Limb (tissue), 2 donors: ENCODE data around the gene SF3A2.
"Not testable (repeated sequence)": the region's sequence is repeated elsewhere in the genome, so short reads cannot be mapped to it uniquely, and the experiment has no call there.

Experiments
- DNase-seq, 2 donors: peaks; one replicate each; pipeline ENCODE4 v3.0.0-alpha.2; 2016; ENCODE audit errors: extremely low spot score in 2 of 2

The SF3A2 gene

GRCh38 chr19:2274931-2275535 is 38.4 kb downstream of the SF3A2 start:
- DNase-seq, result peak in 1 of 2 donors; percentile 69

- no peak for DNase-seq
These were observed 39.2 kb downstream of the SF3A2 start for GRCh38 chr19:2275588-2276428.

GRCh38 chr19:2276429-2276986 is 39.9 kb downstream of the SF3A2 start:
- no peak for DNase-seq

- no peak for DNase-seq
These were observed 40.5 kb downstream of the SF3A2 start for GRCh38 chr19:2277138-2277537.

- no peak for DNase-seq
These were observed 42.0 kb downstream of the SF3A2 start for GRCh38 chr19:2278459-2279158.

- DNase-seq, result no peak
These were observed 44.1 kb downstream of the SF3A2 start for GRCh38 chr19:2280633-2281264.

GRCh38 chr19:2281265-2282061 is 44.8 kb downstream of the SF3A2 start:
- DNase-seq, result not testable (repeated sequence)

- peak; percentile 40 to 70 for DNase-seq
These were observed 45.6 kb downstream of the SF3A2 start, which contains the start of gene PEAK3 for GRCh38 chr19:2282062-2282861. TSS of gene PEAK3 (minus strand) at chr19:2282175. CDS start at chr19:2280931, 1,244 bp downstream.

- DNase-seq, result no peak
These were observed 46.2 kb downstream of the SF3A2 start for GRCh38 chr19:2282862-2283237.

- no peak for DNase-seq
These were observed 47.3 kb downstream of the SF3A2 start for GRCh38 chr19:2283835-2284507.

- no peak for DNase-seq
These were observed 49.9 kb downstream of the SF3A2 start for GRCh38 chr19:2286402-2287140.

- DNase-seq, result no peak
These were observed 51.1 kb downstream of the SF3A2 start for GRCh38 chr19:2287585-2288337.

GRCh38 chr19:2288338-2288817 is 51.8 kb downstream of the SF3A2 start:
- DNase-seq, result no peak

GRCh38 chr19:2288818-2289713 is 52.4 kb downstream of the SF3A2 start:
- no peak for DNase-seq

GRCh38 chr19:2289714-2290435 is 53.3 kb downstream of the SF3A2 start:
- DNase-seq, result no peak
